ENCODE results near the gene POLR3E.
A peak's percentile ranks its signal among the peaks of the same experiment; 100 is the strongest.

Gene POLR3E

GRCh38 chr16:22317625-22318024 lies 20.4 kb downstream of the POLR3E start:
- DNase-seq: no peak

DNA sequence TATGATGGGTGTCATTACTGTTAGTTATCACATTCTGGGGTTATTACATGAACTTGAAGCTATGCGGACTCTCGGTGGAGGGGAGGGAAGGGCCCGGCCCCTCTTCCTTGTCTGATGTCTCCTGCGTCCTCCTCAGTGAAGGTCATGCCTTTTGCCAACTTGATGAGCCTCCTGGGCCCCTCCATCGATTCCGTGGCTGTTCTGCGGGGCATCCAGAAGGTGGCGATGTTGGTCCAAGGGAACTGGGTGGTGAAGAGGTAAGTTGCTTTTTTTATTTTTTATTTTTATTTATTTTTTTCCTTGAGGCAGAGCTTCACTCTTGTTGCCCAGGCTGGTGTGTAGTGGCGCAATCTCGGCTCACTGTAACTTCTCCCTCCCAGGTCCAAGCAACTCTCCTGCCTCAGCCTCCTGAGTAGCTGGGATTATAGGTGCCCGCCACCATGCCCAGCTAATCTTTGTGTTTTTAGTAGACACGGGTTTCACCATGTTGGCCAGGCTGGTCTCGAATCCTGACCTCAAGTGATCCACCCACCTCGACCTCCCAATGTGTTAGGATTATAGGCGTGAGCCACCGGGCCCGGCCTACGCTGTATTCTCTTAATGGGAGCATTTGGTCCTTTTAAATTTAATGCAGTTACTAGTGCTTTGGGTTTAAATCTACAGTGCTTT lies 21.6 kb downstream of the POLR3E start:
- peak; percentile 59 for DNase-seq

DNA sequence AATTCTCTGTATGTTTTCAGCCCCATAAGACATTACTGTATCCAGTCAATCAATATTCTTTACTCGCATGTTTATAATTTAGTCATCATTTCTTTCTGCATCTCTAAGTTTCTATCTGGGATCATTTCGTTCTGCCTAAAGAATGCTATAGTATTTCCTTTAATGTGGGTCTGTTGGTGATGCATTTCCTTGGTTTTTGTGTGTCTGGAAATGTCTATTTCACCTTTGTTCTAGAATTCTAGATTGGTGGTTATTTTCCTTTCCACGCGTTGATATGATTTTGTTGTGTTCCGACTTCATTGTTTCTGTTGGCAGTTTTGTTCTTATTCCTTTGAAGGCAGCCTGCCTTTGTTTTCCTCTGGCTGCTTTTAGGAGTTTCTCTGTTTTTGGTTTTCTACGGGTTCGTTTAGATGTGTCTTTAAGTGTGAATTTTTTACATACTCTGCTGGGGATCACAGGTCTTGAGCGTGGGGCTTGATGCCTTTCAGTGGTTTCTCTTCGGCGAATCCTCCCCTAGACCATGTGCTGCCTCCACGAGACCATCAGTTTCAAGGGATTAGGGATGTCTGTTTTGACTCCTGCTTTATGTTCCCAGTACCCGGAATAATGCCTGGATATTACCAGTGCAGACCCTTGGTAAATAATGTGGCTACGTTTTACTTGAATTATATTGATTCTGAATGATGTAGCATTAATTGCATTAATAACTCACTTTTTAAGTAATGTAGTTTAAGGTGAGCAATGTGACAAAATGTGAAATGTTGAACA lies 23.5 kb downstream of the POLR3E start:
- no peak for DNase-seq

DNA sequence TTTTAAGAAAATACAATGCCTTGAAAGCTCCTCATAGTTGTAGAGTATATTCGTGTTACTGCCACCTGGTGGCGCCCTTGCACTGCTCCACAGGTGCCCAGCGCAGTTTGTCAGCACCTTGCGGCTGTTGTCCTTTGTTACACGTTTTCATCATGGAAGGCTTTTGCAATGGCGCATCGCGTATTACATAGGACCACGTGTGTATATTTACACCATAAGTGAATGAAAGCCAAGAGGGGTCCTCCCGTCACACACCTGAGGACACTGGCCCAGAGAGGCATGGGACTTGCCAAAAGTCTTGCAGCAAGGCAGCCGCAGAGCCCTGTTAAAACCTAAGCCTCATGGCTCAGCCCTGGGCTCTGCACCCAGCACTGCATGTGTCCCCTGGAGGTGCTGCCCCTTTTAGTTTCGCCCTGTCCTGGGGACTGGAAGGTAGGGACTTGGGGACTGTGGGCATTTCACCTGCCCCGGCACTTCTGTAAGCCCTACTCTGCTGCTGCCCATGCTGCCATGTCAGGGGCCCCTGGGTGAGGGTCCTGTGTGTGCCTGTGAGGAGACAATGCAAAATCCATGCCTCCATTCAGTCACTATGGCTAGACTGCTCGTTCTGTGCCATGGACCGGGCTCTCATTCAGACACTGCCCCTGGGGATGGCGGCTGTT lies 24.3 kb downstream of the POLR3E start:
- peak; percentile 67 for DNase-seq

DNA sequence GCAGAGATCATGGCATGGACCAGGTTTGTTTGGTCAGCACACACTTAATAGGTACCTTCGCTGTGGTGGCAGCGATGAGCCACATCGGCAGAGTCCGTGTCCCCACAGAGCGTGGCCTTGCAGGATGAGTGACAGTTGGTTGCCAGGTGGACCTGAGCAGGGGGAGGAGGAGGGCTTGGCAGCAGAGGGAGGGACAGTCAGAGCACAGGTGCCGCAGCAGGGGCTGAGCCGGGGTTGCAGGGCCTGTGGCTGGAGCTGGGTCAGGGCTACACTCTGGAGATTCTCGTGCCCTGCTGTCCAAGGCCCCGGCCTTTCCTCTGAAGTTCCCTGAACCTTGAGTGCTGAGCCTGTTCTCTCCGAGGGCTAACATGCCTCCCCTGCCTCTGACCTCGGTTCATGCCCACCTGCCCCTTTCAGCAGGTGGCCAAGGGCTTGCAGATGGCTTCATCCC lies 24.8 kb downstream of the POLR3E start:
- no peak for DNase-seq

DNA sequence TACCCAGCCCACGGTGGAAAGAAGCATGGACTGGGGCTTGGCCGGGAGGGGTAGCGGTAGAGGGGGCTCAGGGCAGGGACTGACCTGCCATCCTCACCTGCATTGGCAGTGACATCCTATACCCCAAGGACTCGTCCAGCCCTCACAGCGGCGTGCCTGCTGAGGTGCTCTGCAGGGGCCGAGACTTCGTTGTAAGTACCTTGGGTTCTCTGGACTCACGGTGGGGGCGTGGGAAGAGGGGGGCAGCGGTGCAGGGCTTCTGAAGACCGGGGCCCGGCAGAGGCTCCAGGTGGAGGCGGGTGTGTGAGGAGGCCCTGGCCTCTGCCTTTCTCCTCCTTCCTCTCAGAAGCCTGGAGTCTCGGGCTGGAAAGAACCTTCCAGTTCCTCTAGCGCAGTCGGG lies 25.5 kb downstream of the POLR3E start:
- no peak for DNase-seq

GRCh38 chr16:22323173-22323958 lies 26.2 kb downstream of the POLR3E start:
- no peak for DNase-seq

DNA sequence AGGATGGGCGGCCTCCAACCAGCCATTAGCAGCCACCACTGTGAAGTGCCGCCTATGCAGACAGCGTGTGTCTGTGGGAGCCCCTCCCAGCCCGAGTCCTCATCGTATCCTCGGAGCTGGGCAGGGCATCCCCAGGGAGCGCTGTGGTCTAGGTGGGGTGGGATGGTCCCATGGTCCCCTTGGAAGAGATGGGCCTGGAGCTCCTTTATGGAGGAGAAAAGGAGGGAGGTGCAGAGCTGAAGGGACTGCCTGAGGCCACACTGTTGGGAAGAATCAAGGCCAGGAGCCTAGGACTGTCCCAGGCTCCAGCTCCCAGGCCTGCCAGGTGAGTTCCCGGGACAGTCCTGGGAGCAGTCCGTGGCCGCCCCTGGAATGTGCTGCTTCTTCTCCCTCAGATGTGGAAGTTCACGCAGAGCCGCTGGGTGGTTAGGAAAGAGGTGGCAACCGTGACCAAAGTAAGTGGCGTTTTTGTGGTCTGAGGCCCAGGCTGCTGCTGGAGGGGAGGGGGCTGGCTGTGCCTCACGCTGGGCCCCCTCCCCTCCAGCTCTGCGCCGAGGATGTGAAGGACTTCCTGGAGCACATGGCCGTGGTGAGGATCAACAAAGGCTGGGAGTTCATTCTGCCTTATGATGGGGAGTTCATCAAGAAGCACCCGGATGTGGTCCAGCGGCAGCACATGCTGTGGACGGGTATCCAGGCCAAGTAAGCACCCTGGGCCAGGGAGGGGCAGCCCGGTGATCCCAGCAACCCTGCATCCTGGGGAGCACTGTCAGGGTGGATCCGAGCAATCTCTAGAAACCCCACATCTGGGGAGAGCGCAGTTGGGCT lies 27.0 kb downstream of the POLR3E start:
- no peak for DNase-seq

DNA sequence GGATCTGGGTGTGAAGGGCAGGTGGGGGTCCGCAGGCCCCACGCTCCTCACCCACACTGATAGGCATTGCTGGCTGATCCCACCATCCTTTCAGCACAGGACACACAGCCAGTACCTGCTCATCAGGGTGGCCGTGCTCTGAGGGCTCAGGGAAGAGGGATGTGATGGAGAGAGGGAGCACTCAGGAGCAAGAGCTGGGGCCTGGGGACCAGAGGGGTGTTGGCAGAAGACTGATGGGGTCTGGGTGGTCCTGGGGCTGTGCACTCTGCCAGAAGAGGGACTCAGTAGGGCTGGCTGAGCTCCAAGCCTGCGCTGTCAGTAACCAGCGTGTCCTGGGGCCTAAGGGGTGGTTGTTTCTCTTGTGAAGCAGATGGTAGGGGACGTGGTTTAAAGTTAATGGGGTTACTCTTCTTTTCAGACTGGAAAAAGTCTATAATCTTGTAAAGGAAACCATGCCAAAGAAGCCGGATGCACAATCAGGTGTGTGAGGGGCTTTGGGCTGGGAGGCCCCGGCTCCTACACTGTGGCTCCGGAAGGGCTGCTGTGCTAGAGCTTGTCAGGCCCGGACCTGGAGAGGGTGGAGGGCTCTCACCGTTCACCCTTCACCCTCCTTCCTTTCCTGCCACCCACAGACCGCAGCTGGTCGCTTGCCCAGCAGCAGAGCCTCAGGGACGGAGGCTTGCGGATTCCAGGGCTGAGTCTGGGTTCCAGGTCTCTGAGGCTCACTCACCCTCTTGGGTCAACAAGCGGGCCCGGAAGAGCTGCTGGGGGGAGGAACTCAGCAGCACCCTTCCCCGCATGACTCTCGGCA lies 27.8 kb downstream of the POLR3E start:
- no peak for DNase-seq

DNA sequence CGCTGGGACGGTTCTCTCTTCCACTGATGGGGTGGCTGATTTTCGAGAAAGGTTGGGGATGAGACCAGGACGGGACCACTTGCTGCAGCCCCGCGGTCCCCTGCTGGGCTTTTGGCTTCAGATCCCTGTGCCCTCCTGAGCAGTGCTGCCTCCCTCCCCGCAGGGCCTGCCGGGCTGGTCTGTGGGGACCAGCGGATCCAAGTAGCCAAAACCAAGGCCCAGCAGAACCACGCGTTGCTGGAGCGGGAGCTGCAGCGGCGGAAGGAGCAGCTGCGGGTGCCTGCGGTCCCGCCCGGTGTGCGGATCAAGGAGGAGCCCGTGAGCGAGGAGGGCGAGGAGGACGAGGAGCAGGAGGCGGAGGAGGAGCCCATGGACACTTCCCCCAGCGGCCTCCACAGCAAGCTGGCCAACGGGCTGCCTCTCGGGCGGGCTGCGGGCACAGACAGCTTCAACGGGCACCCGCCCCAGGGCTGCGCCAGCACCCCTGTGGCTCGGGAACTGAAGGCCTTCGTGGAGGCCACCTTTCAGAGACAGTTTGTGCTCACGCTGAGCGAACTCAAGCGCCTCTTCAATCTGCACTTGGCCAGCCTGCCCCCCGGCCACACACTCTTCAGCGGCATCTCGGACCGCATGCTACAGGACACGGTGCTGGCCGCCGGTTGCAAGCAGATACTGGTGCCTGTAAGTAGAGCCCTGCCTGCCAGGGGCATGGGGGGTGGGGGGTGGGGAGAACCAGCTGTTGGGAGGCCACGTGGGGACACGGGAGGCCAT lies 28.6 kb downstream of the POLR3E start:
- no peak for DNase-seq

DNA sequence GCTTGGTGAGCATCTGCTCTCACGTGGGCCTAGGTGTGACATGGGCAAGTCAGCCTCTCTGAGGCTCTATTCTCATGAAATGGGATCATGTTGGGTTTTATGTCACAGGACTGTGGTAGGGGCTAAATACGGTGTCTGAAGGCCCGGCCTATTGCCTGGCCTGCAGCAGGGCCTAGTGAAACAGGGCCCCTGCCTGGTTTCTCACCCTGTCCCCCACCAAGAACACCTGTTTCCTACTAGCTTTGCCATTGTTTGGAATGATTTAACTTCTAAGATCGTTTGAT lies 29.1 kb downstream of the POLR3E start:
- DNase-seq: no peak

- no peak for DNase-seq
Observed at GRCh38 chr16:22326771-22327445, 29.7 kb downstream of the POLR3E start.

DNA sequence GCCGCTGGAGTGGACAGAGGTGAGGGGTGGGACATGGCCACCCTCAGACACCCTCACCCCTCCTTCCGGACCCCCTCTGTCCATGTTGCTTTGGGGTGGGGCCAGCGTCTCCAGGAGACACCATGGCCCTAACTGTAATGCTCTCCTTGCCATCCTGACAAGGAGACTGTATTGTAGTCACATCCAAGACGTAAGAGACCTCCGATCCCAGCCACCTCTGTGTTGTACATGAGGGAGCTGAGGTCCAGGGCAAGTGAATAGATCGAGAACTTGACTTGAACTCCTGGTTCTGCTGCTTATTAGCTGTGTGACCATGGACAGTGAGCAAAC lies 30.2 kb downstream of the POLR3E start:
- no peak for DNase-seq

DNA sequence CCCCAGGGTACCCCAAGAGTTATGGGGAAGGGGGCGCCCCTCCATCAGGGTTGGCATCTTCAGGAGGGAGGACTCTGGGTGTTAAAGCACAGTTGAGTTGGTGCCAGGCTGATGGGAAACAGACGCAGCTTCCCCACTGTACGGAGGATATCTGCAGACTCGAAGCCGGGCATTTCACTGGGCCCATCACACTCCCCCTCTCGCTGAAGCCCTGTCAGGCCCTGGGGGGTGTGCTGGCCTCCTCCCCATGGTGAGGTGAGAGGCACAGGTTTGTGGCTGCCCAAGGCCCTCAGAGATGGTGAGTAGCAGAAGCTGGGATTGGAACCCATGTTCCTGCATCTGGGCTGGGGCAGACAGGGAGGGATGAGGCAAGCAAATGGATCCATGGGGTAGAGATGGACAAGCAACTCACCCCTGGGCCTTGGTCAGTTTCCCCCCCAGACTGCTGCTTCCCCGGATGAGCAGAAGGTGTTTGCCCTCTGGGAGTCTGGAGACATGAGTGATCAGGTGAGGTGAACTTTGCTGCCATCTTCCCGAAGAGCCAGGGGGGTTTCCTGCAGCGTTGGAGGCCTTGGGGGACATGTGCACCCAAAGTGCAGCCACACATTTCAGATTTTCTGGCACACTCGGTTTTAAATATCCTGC lies 31.0 kb downstream of the POLR3E start:
- no peak for DNase-seq

DNA sequence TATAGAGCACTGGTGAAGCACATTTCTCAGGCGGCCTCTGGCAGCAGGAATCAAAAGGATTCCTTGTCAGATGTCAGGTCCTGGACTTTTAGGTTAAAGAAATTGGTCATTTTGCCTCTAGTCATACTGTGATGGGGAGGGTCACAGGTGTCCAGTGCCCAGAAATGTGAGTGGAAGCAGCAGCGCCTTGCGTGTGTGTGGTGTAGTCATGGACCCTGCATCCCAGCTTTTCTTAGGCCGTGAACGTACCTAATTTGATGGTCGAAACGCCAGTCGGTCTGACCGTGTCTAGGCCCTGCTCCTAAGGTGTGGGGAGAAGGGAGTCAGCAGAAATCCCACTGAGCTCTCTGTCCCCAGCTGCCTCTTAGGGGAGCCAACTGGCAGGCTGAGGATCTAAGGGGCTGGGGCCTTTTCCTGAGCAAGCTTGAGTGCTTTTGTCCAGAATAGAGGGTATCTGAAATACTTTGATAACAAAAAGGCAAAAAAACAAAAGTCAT lies 32.0 kb downstream of the POLR3E start:
- no peak for DNase-seq

DNA sequence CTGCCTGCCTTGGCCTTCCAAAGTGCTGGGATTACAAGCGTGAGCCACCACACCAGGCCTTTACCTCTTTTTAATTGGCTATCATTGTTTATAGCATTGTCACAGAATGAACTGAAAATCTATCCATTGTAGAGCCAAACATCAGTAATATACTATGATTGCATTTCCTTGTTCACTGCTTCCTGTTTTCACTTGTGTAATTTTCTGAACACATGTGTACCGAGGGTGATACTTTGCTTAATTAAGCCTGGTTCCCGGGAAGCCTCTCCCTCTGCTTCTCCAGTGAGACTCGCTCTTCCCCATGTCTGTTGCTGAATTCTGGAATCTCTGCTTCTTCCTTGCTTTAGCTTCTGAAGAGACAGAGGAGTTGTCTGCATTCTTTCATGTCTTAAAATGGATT lies 33.1 kb downstream of the POLR3E start:
- no peak for DNase-seq

GRCh38 chr16:22333457-22333994 lies 36.3 kb downstream of the POLR3E start:
- no peak for DNase-seq

- DNase-seq: no peak
Observed at GRCh38 chr16:22335668-22336246, 38.5 kb downstream of the POLR3E start.

DNA sequence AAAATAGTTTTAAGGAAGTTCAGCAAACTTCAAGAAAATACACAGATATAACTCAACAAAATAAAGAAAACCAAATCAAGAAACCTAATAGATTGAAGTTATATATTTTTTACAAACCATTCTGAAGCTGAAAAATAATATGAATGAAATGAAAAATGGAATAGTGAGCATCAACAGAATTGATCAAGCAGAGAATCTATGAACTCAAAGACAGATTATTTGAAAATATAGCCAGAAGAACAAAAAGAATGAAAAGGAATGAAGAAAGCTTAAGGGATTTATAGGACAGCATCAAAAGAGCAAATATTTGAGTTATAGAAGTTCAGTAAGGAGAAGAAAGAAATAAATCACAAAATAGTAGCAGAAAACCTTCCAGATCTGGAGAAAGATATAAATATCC lies 39.4 kb downstream of the POLR3E start:
- no peak for DNase-seq
